ENCODE measurements around the gene FTO.

GRCh38 chr16:53898993-53899392 lies 195.0 kb downstream of the FTO start:
- no peak for TF ChIP-seq IRF2 (CRISPR knock-in tag; IDR thresholded peaks at IDR 0.05; ENCODE audit: borderline replicate concordance, low read depth)
- TF ChIP-seq NFYB (CRISPR knock-in tag; conservative IDR thresholded peaks at IDR 0.05; ENCODE audit: low read depth): no peak
- no peak for TF ChIP-seq GABPB1 (CRISPR knock-in tag; IDR thresholded peaks at IDR 0.05)
- TF ChIP-seq NR1H2 (CRISPR knock-in tag; IDR thresholded peaks at IDR 0.05): no peak
- TF ChIP-seq, protein P1, sequence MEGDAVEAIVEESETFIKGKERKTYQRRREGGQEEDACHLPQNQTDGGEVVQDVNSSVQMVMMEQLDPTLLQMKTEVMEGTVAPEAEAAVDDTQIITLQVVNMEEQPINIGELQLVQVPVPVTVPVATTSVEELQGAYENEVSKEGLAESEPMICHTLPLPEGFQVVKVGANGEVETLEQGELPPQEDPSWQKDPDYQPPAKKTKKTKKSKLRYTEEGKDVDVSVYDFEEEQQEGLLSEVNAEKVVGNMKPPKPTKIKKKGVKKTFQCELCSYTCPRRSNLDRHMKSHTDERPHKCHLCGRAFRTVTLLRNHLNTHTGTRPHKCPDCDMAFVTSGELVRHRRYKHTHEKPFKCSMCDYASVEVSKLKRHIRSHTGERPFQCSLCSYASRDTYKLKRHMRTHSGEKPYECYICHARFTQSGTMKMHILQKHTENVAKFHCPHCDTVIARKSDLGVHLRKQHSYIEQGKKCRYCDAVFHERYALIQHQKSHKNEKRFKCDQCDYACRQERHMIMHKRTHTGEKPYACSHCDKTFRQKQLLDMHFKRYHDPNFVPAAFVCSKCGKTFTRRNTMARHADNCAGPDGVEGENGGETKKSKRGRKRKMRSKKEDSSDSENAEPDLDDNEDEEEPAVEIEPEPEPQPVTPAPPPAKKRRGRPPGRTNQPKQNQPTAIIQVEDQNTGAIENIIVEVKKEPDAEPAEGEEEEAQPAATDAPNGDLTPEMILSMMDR (IDR thresholded peaks at IDR 0.05): no peak
- TF ChIP-seq NFE2L1 (CRISPR knock-in tag; IDR thresholded peaks at IDR 0.05): no peak
